Natural killer cell (primary cell): ENCODE measurements around the gene KDSR. TPM values are rescaled to one million over a fixed set of nuclear protein-coding genes. Genes with fewer than 3 reads are reported as not detected.

Experiments
- ATAC-seq, 3 donors: fragments of 150-1000 bp in 2 of 3; fragments of 200-7000 bp in 1 of 3; cut with Tn5 transposase; 1 replicate in 1 of 3; 2 replicates in 2 of 3; pipeline ENCODE4 v1.10.0; 2021; ENCODE audit warnings: mild to moderate bottlenecking in 2 of 3, moderate library complexity in 2 of 3
- DNase-seq, 2 donors: peaks; one replicate each; pipeline versions ENCODE4 v3.0.0 to v3.0.0-alpha.2; 2013 to 2021; ENCODE audit warnings: mixed read lengths in 1 of 2
- H3K27ac ChIP-seq: one replicate; pipeline ENCODE4 v1.5.1; 2013; ENCODE audit warnings: mild to moderate bottlenecking, low read length
- H3K27me3 ChIP-seq: one replicate; pipeline ENCODE4 v1.6.1; 2013; ENCODE audit warnings: low read length; ENCODE audit not compliant: control insufficient read depth, insufficient read depth
- H3K36me3 ChIP-seq: one replicate; pipeline ENCODE4 v1.6.1; 2013; ENCODE audit warnings: low read length; ENCODE audit not compliant: control insufficient read depth, insufficient read depth
- H3K4me1 ChIP-seq: one replicate; pipeline ENCODE4 v1.6.1; 2013; ENCODE audit warnings: low read length; ENCODE audit not compliant: control insufficient read depth, insufficient read depth
- H3K4me3 ChIP-seq: one replicate; pipeline ENCODE4 v1.5.1; 2013; ENCODE audit warnings: low read length
- H3K9me3 ChIP-seq: one replicate; pipeline ENCODE4 v1.6.1; 2013; ENCODE audit warnings: low read length; ENCODE audit not compliant: control insufficient read depth, insufficient read depth
- H3K27ac Mint-ChIP-seq, 2 donors: one replicate each; pipeline ENCODE4 v1.8.0; 2022; ENCODE audit warnings: mild to moderate bottlenecking in 2 of 2, mixed read lengths in 2 of 2, moderate library complexity in 1 of 2
- H3K27me3 Mint-ChIP-seq, 2 donors: one replicate each; pipeline ENCODE4 v1.8.0; 2022; ENCODE audit warnings: low read depth in 2 of 2, mixed read lengths in 2 of 2
- H3K36me3 Mint-ChIP-seq: one replicate; pipeline ENCODE4 v1.8.0; 2022; ENCODE audit warnings: mixed read lengths
- H3K4me1 Mint-ChIP-seq, 2 donors: one replicate each; pipeline ENCODE4 v1.8.0; 2022; ENCODE audit warnings: mixed read lengths in 2 of 2
- H3K4me3 Mint-ChIP-seq: one replicate; pipeline ENCODE4 v1.8.0; 2022; ENCODE audit warnings: mild to moderate bottlenecking, moderate library complexity, mixed read lengths
- H3K9me3 Mint-ChIP-seq, 2 donors: one replicate each; pipeline ENCODE4 v1.8.0; 2022; ENCODE audit warnings: mixed read lengths in 2 of 2
- CTCF ChIP-seq: fragments of 200-600 bp; IDR thresholded peaks from one replicate; pipeline ENCODE4 v1.8.0; 2022; ENCODE audit warnings: antibody characterized with exemption
- WGBS: methylation state at CpG from one replicate; pipeline ENCODE4 v1.1.7; 2013; ENCODE audit warnings: missing lambda C conversion rate; ENCODE audit not compliant: insufficient coverage; 5-methylcytosine and 5-hydroxymethylcytosine counted together
- intact Hi-C: fragments of 100-400 bp; cut with micrococcal nuclease; formaldehyde crosslinking; loops from one replicate; pipeline ENCODE4 v1.14.2; 2022
- total RNA-seq, 4 donors: library from RNA; stranded (reverse); fragments of 120-200 nt in 1 of 4; gene quantifications; one replicate each; pipeline versions ENCODE4 v1.2.3 to v1.2.4, GENCODE V29; 2013 to 2022

Gene KDSR
- total RNA-seq, 3 donors from 2014 or later (not counting 1 experiment from before 2014, with no cell fraction given) = 11.1 to 15.1 (median 11.6) TPM

- no peaks in the 10 kb centered on the region for H3K36me3 Mint-ChIP-seq
- Histone ChIP-seq H3K4me3 (no peak overlapping the region), H3K9me3 (no peaks in the 10 kb centered on the region), H3K4me1 (peaks cover 21% of the 10 kb centered on the region), H3K27ac (no peak overlapping the region), H3K27me3 (no peaks in the 10 kb centered on the region), H3K36me3 (peaks cover 2% of the 10 kb centered on the region)
- H3K4me1 Mint-ChIP-seq = peaks cover 83 to 89% of the 10 kb centered on the region in 2 donors
- WGBS = 63% methylated on average over 2 of the region's 3 CpGs
- H3K9me3 Mint-ChIP-seq = no peaks in the 10 kb centered on the region
- H3K27me3 Mint-ChIP-seq = no peaks in the 10 kb centered on the region
- intact Hi-C loops = loop anchor here (5.0 kb wide), 1 partner anchor 98 kb away; no protein-coding TSS in a partner anchor
- ATAC-seq (no peak), DNase-seq (no peak)
- TF ChIP-seq CTCF = no peak
- peak overlapping the region; percentile 41 for H3K4me3 Mint-ChIP-seq
- peak overlapping the region; percentile 93 to 94 for H3K27ac Mint-ChIP-seq
Measured at GRCh38 chr18:63315131-63315662, 51.8 kb downstream of the KDSR start.

- no peak overlapping the region for H3K4me3 ChIP-seq
- H3K9me3 Mint-ChIP-seq = no peaks in the 10 kb centered on the region
- H3K27ac ChIP-seq = no peak overlapping the region
- DNase-seq = no peak
- intact Hi-C loops = no loop called here
- H3K36me3 Mint-ChIP-seq = no peaks in the 10 kb centered on the region
- H3K4me3 Mint-ChIP-seq = peak overlapping the region; percentile 41
- peaks cover 82 to 95% of the 10 kb centered on the region in 2 donors for H3K4me1 Mint-ChIP-seq
- H3K9me3 ChIP-seq = no peaks in the 10 kb centered on the region
- peaks cover 2% of the 10 kb centered on the region for H3K36me3 ChIP-seq
- peaks cover 25% of the 10 kb centered on the region for H3K4me1 ChIP-seq
- 36% methylated on average over 4 of the region's 4 CpGs for WGBS
- peak overlapping the region; percentile 93 to 94 for H3K27ac Mint-ChIP-seq
- ATAC-seq = no peak
- TF ChIP-seq CTCF = no peak
- no peaks in the 10 kb centered on the region for H3K27me3 ChIP-seq
- no peaks in the 10 kb centered on the region for H3K27me3 Mint-ChIP-seq
Measured at GRCh38 chr18:63314062-63314790, 52.8 kb downstream of the KDSR start.

- Mint-ChIP-seq H3K9me3 (no peaks in the 10 kb centered on the region), H3K27ac (peak overlapping the region; percentile 53 to 93), H3K36me3 (no peaks in the 10 kb centered on the region), H3K4me1 (peaks cover 75 to 93% of the 10 kb centered on the region in 2 donors), H3K27me3 (no peaks in the 10 kb centered on the region), H3K4me3 (peak overlapping the region; percentile 18)
- intact Hi-C loops = no loop called here
- no peak for TF ChIP-seq CTCF
- ATAC-seq = no peak
- Histone ChIP-seq H3K9me3 (no peaks in the 10 kb centered on the region), H3K27ac (peak overlapping the region; percentile 21), H3K4me3 (no peak overlapping the region), H3K36me3 (peaks cover 2% of the 10 kb centered on the region), H3K27me3 (no peaks in the 10 kb centered on the region), H3K4me1 (peaks cover 22% of the 10 kb centered on the region)
- WGBS = 58% methylated on average over 4 of the region's 5 CpGs
- DNase-seq = no peak
Measured at GRCh38 chr18:63313396-63313917, 53.5 kb downstream of the KDSR start.
